ENCODE measurements around the gene TRIM44. TPM values are rescaled to one million over a fixed set of nuclear protein-coding genes. Genes with fewer than 3 reads are reported as not detected.

The TRIM44 gene
- total RNA-seq, 3 donors from 2014 or later (not counting 1 experiment from before 2014, with no cell fraction given), result 47.0 to 62.6 (median 51.9) TPM

GRCh38 chr11:35619116-35619854, 43.3 kb upstream of the TRIM44 start:
- no peak overlapping the region for H3K27ac Mint-ChIP-seq
- peaks cover 53 to 83% of the 10 kb centered on the region in 2 donors for H3K27me3 Mint-ChIP-seq (ENCODE audit: low read depth in 2 of 2)
- peaks cover 3 to 5% of the 10 kb centered on the region in 2 donors for H3K4me1 Mint-ChIP-seq
- H3K36me3 ChIP-seq (ENCODE audit: control insufficient read depth, insufficient read depth, low read length), result no peaks in the 10 kb centered on the region
- DNase-seq (peak in 1 of 2 donors; percentile 21), ATAC-seq (peak in 1 of 3 donors; percentile 15)
- H3K27me3 ChIP-seq (ENCODE audit: control insufficient read depth, insufficient read depth, low read length), result peaks cover 34% of the 10 kb centered on the region
- H3K4me3 ChIP-seq (ENCODE audit: low read length), result no peak overlapping the region
- H3K9me3 Mint-ChIP-seq, result no peaks in the 10 kb centered on the region
- no peaks in the 10 kb centered on the region for H3K36me3 Mint-ChIP-seq
- intact Hi-C loops (cut with micrococcal nuclease), result loop anchor here (5.0 kb wide), 1 partner anchor 858 kb away; no protein-coding TSS in a partner anchor
- no peak overlapping the region for H3K27ac ChIP-seq (ENCODE audit: low read length)
- peaks cover 17% of the 10 kb centered on the region for H3K4me1 ChIP-seq (ENCODE audit: control insufficient read depth, insufficient read depth, low read length)
- no peak for TF ChIP-seq CTCF (IDR thresholded peaks at IDR 0.05)
- H3K4me3 Mint-ChIP-seq, result peak overlapping the region; percentile 61
- whole genome bisulfite sequencing (ENCODE audit: insufficient coverage), result 1% methylated on average over 84 of the region's 84 CpGs
- no peaks in the 10 kb centered on the region for H3K9me3 ChIP-seq (ENCODE audit: control insufficient read depth, insufficient read depth, low read length)

GRCh38 chr11:35619855-35620640, 42.5 kb upstream of the TRIM44 start:
- Mint-ChIP-seq H3K4me3 (peak overlapping the region; percentile 61), H3K4me1 (peaks cover 3 to 5% of the 10 kb centered on the region in 2 donors), H3K9me3 (no peaks in the 10 kb centered on the region), H3K36me3 (no peaks in the 10 kb centered on the region), H3K27ac (no peak overlapping the region), H3K27me3 (ENCODE audit: low read depth in 2 of 2) (peaks cover 52 to 80% of the 10 kb centered on the region in 2 donors)
- Histone ChIP-seq H3K27me3 (ENCODE audit: control insufficient read depth, insufficient read depth, low read length) (peaks cover 34% of the 10 kb centered on the region), H3K4me1 (ENCODE audit: control insufficient read depth, insufficient read depth, low read length) (peaks cover 17% of the 10 kb centered on the region), H3K9me3 (ENCODE audit: control insufficient read depth, insufficient read depth, low read length) (no peaks in the 10 kb centered on the region), H3K27ac (ENCODE audit: low read length) (no peak overlapping the region), H3K4me3 (ENCODE audit: low read length) (no peak overlapping the region), H3K36me3 (ENCODE audit: control insufficient read depth, insufficient read depth, low read length) (no peaks in the 10 kb centered on the region)
- intact Hi-C loops (cut with micrococcal nuclease), result loop anchor here (5.0 kb wide), 1 partner anchor 857 kb away; no protein-coding TSS in a partner anchor
- WGBS (ENCODE audit: insufficient coverage), result 4% methylated on average over 33 of the region's 33 CpGs
- no peak for ATAC-seq
- DNase-seq, result no peak
- TF ChIP-seq CTCF (IDR thresholded peaks at IDR 0.05), result no peak

- Mint-ChIP-seq H3K4me1 (peaks cover 3 to 5% of the 10 kb centered on the region in 2 donors), H3K27ac (no peak overlapping the region), H3K4me3 (no peak overlapping the region), H3K27me3 (ENCODE audit: low read depth in 2 of 2) (peaks cover 52 to 75% of the 10 kb centered on the region in 2 donors), H3K36me3 (no peaks in the 10 kb centered on the region), H3K9me3 (no peaks in the 10 kb centered on the region)
- H3K4me1 ChIP-seq (ENCODE audit: control insufficient read depth, insufficient read depth, low read length), result peaks cover 17% of the 10 kb centered on the region
- intact Hi-C loops (cut with micrococcal nuclease), result no loop called here
- TF ChIP-seq CTCF (IDR thresholded peaks at IDR 0.05), result no peak
- H3K27ac ChIP-seq (ENCODE audit: low read length), result no peak overlapping the region
- DNase-seq, result no peak
- H3K27me3 ChIP-seq (ENCODE audit: control insufficient read depth, insufficient read depth, low read length), result peaks cover 34% of the 10 kb centered on the region
- 91% methylated on average over 1 of the region's 2 CpGs for WGBS (ENCODE audit: insufficient coverage)
- ATAC-seq, result no peak
- no peak overlapping the region for H3K4me3 ChIP-seq (ENCODE audit: low read length)
- no peaks in the 10 kb centered on the region for H3K36me3 ChIP-seq (ENCODE audit: control insufficient read depth, insufficient read depth, low read length)
- no peaks in the 10 kb centered on the region for H3K9me3 ChIP-seq (ENCODE audit: control insufficient read depth, insufficient read depth, low read length)
These were observed 41.8 kb upstream of the TRIM44 start for GRCh38 chr11:35620795-35621194.
